Endothelial cell of umbilical vein (primary cell): ENCODE data around the gene MPP3.

Experiments used
- EZH2 ChIP-seq: IDR thresholded peaks from 2 replicates; pipeline ENCODE4 v1.6.1; 2012; ENCODE audit warnings: borderline replicate concordance, low read depth, mild to moderate bottlenecking, moderate library complexity, low read length, inconsistent platforms; ENCODE audit not compliant: severe bottlenecking
- MYC ChIP-seq: IDR thresholded peaks from one replicate; pipeline ENCODE4 v1.6.1; 2011; ENCODE audit warnings: mild to moderate bottlenecking, low read depth, low read length
- TF ChIP-seq, protein P1 (sequence below), 2 donors: IDR thresholded peaks; 1 replicate in 1 of 2; 2 replicates in 1 of 2; pipeline ENCODE4 v1.5.1; 2011; ENCODE audit warnings: low read length in 2 of 2, mild to moderate bottlenecking in 2 of 2, moderate library complexity in 2 of 2, control low read depth in 1 of 2, inconsistent platforms in 1 of 2, low read depth in 1 of 2; ENCODE audit not compliant: insufficient read depth in 1 of 2; ENCODE audit errors: extremely low read depth in 1 of 2

DNA sequence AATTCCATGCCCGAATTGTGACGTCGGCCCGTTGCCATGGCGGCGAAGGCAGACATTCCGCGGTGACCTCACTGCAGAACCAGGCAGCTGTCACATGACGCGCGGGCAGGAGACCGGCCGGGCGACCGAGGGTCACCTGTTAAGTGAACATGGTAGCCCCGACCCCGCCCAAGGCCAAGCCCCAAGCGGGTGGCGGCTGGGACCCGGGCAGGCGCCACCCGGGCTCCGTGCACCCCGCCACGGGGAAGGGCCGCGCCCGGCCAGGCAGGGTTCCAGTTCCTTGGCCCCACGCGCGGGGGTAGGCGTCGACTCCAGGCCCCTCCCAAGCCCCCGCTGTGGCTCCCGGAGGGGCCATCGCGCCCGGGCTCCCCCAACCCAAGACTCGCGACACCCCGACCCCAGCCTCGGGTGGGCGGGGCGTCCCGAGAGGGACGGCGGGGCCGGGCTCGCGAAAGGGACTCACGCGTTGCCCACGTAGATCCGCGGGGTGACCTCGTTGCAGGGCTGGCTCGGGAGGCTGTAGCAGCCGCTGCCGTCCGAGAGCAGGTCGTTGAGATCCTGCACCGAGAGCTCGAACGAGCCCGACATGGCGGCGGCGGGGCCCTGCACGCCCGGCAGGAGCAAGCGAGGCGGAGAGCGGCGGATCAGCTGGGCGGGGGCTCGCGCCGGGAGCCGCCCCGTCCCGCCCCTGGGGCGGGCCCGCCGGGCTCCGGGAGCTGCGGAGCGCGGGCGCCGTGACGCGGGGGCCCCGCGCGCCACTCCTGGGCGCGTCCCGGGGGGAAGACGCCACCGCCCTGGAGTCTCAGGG lies 54.4 kb downstream of the MPP3 start, which contains the start of gene DUSP3:
- TF ChIP-seq, protein P1, sequence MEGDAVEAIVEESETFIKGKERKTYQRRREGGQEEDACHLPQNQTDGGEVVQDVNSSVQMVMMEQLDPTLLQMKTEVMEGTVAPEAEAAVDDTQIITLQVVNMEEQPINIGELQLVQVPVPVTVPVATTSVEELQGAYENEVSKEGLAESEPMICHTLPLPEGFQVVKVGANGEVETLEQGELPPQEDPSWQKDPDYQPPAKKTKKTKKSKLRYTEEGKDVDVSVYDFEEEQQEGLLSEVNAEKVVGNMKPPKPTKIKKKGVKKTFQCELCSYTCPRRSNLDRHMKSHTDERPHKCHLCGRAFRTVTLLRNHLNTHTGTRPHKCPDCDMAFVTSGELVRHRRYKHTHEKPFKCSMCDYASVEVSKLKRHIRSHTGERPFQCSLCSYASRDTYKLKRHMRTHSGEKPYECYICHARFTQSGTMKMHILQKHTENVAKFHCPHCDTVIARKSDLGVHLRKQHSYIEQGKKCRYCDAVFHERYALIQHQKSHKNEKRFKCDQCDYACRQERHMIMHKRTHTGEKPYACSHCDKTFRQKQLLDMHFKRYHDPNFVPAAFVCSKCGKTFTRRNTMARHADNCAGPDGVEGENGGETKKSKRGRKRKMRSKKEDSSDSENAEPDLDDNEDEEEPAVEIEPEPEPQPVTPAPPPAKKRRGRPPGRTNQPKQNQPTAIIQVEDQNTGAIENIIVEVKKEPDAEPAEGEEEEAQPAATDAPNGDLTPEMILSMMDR (IDR thresholded peaks at IDR 0.05; ENCODE audit: extremely low read depth in 1 of 2, insufficient read depth in 1 of 2, low read depth in 1 of 2, low read length in 2 of 2), result no peak
- TF ChIP-seq MYC (peak; percentile 10), EZH2 (no peak)
